GM19455 (cell line): ENCODE results near the gene PPP1R12C.
A peak's percentile ranks its signal among the peaks of the same experiment; 100 is the strongest.
"Not testable (repeated sequence)": the region's sequence is repeated elsewhere in the genome, so short reads cannot be mapped to it uniquely, and the experiment has no call there.

Source experiments
- ATAC-seq: cut with Tn5 transposase; IDR thresholded peaks from one replicate; pipeline ENCODE4 v1.9.1; 2021; ENCODE audit not compliant: unreplicated experiment

PPP1R12C gene

DNA sequence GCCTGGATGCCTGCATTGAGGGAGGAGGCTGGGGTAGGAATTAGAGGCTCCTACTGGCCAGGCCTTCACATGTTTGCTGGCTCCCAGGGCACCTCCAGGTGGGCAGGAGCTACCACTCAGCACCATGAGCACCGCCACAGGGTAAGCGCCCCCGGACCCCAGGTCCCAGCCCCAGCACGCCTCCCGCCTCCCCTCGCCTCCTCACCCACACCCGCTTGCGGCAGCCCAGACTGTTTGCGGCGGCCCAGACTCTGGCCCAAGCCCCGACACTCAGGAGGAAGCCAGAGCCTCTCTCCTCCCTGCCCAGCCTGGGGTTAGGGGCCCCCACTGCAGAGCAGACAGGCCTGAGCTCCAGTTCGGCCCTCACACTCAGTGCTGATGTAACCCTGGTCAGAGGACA lies 41.1 kb downstream of the PPP1R12C start:
- no peak for ATAC-seq

DNA sequence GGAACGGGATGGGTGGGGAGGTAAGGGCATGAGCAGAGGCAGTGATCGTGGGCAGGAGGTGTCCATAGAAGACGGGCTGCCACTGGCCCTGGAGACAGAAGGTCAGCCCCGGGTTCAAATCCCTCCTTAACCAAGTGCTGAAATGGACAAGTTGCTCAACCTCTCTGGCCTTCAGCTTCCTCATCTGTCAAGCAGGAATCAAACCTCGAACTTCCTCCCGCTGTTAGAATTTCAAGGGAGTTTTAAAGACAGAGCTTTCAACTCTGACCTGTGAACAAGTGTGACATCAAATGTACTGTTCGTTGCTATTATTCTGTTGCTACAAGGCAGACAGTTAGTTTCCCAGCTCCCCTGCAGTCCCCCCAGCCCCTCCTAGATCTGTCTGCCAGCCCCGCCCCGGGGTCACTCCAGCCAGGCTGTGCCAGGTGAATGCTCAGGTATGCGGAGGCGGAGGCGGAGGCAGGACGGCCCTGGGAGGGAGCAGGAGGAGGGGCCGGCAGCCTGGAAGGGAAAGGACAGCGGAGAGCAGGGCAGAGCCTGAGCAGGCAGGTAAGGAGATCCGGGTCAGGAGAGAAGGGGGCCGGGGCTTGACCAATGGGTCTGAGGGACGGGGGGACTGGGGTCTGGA lies 42.0 kb downstream of the PPP1R12C start, which contains the start of gene EPS8L1:
Gene EPS8L1, plus strand, starts transcription at position 499 of the 628 bp plus-strand sequence. CDS start 576 bp downstream, outside the sequence.
- no peak for ATAC-seq

DNA sequence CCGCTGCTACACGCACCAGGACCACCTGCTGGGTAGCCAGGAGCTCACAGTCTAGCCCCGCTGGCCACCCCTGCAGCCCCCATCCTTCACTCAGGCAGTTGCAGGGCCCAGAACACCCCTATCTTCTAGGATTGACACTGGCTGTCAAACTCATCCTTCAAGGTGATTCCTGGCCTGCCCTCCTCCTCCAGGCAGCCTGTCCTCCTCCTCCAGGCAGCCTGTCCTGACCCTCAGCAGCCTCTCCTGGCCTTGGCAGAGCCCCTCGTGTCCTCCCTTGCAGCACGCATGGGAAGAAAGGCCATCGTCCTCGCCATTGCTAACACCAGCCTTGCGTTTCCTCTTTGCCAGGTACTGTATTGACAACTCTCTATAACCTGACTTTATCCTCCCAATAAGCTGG lies 45.5 kb downstream of the PPP1R12C start:
- ATAC-seq, result no peak

DNA sequence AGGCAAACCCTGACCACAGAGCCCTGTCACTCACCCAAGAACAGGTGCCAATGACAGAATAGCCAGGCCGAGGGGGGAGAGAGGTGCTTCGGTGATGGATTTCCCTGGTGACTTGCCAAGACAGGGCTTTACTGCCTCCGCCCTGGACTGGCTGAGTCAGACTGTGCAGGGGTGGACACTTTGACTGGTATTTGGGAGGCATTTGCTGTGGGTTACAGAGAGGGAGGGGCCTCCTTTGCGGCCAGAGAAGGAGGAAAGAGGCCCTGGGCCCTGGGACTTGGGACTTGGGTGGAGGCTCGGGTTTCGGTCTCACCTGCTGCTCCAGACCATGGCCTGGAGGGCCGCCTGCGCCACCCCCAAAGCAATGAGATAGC lies 46.3 kb downstream of the PPP1R12C start:
- peak; percentile 67 for ATAC-seq

DNA sequence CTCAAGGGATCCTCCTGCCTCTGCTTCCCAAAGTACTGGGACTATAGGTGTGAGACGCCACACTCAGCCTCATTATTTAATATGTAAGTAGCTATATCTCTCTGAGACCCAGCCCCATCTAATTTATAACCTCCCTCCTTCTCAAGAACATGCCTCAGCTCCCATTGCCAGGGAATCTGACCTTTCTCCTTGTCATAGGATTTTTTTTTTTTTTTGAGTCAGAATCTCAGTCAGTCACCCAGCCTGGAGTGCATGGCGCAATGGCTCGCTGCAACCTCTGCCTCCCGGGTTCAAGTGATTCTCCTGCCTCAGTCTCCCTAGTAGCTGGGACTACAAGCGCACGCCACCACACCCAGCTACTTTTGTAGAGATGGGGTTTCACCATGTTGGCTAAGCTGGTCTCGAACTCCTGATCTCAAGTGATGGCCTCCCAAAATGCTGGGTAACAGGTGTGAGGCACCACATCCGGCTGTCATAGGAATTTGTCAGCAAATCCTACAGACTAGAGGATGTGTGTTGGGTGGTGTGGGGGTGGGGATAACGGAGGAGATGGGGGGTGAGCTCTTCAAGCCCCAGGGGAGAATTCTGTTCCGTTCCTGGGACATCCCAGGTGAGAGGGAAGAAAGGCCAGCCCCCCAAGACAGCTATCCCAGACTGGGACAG lies 46.8 kb downstream of the PPP1R12C start:
- no peak for ATAC-seq

DNA sequence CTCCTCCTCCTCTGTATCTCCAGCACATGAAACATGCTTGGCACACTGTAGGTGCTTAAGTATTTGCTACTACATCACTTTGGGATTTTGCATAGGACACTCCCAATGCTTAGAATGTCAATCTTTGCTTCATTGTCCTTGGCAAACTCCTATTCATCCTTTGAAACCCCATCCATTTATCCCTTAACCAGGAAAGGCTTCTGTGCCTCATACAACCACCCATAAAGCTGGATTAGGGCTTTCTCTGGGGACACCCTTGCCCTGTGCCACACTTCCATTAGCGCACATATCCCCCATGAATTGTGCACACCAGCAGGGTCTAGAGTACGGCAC lies 47.6 kb downstream of the PPP1R12C start:
- no peak for ATAC-seq

DNA sequence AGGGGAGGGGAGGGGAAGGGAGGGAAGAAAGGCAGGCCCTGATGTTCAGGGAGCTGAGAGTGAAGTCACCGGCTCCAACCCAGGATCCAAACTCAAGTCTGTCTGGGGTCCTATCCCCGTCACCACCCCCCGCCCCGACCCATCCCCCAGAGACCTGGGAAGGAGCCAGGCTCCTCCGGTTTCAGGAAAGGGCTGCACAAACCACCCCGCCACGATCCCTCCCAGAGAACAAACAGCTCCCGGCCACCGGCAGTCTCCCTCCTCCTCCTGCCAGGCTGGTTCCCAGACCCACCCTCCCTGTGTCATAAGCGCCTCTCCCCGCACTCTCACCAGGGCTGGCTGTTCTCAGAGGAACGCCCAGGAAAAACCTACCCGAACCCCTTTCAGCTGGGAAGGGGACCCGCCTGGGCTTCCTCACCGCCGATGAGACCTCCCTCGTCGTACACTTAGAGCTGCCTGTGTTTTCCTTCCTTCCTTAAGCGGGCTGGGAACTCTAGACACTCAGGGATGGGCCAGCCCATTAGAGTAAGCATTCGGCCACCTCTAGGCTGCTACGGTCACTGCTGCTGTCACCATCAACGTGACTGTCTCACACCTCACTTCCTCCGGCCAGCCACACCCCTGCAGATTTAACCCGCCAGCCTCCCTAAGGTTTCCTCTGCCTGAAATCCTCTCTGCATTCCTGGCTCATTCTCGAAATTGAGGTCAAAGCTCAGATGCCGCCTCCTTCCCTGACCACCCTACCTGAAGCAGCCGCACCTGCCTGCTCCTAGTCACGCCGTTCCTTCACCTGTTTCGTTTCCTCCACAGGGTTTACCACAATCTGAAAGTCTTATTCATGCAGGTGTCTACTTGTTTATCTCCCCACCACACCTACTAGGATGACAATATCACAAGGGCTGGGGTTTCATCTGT lies 48.2 kb downstream of the PPP1R12C start:
- ATAC-seq, result no peak

DNA sequence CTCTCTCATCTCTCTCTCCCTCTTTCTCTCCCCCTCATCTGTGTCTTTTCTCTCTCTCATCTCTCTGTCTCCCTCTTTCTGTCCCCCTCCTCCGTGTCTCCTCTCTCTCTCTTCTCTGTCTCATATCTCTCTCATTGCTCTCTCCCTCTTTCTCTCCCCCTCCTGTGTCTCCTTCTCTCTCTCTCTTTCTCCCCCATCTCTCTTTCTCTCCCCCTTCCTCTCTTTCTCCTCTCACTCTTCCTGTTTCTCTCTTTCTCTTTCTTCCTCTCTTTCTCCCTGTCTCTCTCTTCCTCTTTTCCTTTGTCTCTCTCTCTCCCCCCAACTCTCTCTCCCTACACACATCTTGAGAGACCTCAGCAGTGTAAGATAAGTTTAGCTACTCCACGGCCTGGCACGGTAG lies 49.6 kb downstream of the PPP1R12C start:
- ATAC-seq, result no peak

DNA sequence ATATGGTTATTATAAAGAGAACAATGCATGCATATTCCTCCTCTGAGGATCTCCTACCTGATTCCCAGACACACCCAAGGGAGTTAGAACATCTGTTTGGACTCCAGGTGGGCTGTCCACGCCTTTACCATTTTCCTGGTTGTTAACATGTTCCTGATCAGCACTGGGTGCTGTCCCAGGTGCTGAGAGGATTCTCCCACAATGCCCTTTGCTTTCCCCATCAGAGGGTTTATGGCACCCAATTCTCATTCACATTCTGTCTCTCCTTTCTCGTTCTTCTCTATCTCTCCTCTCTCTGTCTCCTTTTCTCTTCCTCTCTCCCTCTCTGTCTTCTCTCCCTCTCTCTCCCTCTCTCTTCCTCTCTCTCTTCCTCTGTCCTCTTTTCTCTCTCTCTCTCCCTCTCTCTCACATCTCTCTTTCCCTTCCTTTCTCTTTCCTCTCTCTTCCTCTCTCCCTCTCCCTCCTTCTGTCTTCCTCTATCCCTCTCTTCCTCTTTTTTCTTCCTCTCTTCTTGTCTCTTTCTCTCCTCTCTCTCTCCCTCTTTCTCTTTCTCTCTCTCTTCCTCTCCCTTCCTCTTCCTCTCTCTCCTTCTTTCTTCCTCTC lies 51.2 kb downstream of the PPP1R12C start:
- ATAC-seq, result no peak

DNA sequence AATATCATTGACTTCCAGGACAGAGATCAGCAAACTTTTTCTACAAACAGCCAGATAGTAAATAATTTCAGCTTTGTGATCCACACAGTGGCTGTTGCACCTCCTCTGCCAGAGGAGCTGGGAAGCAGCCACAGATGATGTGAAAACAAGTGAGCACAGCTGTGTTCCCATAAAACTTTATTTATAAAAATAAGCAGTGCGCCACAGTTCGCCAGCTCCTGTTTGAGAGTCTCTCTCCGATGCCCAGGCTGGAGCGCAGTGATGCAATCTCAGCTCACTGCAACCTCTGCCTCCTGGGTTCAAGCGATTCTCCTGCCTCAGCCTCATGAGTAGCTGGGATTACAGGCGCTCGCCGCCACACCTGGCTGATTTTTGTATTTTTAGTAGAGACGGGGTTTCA lies 51.9 kb downstream of the PPP1R12C start:
- ATAC-seq, result not testable (repeated sequence)

DNA sequence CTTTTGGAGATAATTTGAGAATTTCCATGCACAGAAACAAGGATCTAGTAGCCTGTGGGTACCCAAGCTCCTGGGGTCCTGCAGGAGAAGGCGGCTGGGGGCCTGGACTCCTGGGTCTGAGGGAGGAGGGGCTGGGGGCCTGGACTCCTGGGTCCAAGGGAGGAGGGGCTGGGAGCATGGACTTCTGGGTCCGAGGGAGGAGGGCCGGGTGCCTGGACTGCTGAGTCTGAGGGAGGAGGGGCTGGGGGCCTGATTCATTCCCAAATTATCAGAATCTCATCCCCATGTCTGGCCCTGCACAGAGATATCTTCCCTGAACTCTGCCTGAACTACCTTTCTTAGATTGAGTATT lies 54.0 kb downstream of the PPP1R12C start:
- ATAC-seq, result no peak

DNA sequence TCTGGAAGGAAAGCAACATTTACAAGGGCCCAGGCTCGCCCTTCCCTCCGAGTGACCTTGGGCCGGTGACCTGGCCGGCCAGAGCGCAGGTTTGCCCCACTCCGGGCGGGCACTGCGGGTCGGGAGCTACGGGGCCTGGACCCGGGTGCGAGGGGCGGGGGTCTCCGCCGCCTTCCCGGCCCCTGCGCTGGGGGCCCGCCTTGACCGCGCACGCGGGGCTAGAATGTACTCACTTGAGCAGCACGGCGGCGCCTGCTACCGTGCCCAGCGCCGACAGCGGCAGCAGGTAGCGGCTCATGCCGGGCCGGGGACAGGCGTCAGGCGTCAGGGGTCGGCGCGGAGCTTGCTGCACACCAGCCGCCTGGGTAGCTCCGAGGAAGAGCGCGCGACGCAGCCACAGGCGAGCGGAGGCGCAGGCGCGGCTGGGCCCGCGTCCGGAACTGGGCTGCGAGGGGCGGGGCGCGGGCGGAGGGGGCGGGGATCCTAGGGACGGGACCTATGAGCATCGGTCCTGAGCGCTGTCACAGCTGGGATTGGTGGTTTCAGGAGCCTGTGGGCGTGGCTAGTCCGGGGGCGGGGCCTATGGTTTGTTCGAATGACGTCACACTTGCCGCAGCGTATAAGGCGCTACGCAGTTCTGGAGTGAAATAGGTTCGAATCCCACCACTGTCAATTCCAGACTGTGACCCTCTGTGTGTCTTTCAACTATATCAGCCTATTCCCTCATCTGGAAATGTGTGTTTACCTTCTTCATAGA lies 54.5 kb downstream of the PPP1R12C start, which contains the start of gene RDH13:
Gene RDH13, minus strand, starts transcription at position 414 of the 757 bp plus-strand sequence. Its CDS starts 116 bp downstream, at position 298.
- ATAC-seq, result peak; percentile 80

DNA sequence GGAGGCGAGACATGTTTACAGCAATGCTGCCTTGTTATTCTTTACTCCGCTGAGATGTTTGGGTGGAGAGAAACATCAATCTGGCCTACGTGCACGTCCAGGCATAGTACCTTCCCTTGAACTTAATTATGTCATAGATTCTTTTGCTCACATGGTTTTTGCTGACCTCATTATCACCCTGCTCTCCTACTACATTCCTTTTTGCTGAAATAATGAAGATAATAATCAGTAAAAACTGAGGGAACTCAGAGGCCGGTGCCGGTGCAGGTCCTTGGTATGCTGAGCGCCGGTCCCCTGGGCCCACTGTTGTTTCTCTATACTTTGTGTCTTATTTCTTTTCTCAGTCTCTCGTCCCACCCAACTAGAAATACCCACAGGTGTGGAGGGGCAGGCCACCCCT lies 57.1 kb downstream of the PPP1R12C start:
- not testable (repeated sequence) for ATAC-seq

DNA sequence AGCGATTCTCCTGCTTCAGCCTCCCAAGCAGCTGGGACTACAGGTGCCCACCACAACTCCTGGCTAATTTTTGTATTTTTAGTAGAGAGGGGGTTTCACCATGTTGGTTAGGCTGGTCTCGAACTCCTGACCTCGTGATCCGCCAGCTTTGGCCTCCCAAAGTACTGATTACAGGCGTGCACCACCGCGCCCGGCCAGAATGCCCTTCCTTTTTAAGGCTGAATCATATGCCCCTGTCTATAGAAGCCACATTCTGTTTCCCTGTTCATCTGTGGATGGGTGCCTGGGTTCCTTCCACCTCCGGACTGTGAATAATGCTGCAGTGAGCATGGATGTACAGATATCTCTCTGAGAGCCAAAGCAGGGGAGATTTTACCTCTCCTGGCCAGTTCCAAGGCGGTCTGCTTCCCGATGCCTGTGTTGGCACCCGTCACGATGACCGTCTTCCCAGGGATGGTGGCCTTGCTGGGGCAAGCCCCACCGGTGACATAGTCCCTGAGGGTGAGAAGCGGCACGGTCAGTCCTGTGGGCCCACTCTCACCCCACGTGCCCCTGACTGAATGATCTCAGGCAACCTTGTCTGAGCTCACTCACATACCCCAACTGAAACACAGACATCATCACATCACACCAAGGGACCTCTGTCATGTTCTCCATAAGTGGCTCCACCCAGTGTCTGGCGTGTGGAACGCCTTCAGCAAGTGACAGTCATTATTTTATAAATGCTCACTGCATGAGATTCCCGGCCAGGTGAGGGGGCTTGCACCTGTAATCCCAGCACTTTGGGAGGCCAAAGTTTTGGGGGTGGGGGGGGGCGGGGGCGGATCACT lies 58.4 kb downstream of the PPP1R12C start:
- ATAC-seq, result no peak

DNA sequence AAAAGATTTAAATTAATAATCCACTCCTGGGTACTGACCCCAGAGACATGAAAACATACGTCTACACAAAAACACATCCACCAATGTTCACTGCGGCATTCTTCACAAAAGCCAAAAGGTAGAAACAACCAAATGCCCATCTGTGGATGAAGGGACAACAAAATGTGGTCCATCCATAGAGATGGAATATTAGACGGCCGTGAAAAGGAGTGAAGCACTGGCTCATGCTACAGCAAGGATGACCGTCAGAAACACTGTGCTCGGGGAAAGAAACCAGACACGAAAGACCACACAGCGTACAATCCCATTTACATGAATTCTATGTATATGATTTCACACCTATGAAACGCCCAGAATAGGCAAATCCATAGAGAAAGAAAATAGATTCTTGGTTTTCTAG lies 60.6 kb downstream of the PPP1R12C start:
- ATAC-seq, result no peak

DNA sequence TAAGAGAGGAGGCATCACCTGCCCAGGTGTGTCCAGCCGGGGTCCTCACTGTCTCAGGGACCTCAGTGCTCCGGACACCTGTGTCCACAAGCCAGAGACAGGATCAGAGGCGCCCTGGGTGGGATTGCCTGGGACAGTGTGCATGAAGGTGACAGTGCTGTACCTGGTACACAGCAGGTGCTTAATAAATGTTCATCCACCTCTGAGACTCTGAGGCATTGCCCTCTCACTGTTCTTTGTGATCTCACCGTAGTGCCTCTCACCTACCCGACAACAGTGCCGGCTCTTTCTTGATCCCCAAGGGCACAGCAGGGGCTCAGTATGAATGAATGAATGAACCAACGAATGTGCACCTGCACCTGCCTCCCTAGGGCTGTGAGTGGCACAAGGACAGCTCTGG lies 63.7 kb downstream of the PPP1R12C start:
- ATAC-seq, result no peak

DNA sequence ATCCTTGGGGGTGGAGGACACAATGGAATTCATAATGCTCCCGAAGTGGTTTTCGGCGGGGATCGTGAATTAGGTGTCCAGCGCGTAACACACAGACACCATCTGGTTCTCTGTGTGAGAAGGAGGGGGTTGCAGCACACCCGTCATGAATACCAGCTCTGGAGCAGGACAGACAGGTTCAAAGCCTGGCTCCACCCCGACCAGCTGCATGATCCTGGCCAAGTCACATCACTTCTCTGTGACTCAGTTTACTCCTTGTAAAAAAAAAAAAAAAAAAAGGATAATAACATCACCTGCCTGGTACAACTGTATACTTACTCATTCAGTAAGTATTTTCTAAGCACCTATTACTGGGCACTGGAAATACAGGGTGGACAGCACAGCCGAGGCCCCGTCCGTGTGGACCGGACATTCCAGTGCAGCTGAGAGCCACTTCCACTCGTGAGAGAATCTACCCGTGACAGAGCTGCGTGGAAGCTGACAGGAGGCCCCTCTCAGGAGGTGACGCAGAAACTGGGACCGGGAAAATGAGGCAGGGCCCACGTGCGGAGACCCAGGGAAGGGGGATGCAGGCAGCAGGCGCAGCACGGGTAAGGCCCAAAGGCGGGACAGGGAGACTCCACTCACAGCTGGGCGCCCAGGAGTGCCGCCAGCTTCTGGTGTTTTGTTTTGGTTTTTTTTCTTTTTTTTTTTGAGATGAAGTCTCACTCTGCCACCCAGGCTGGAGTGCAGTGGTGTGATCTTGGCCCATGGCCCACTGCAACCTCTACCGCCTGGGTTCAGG lies 66.5 kb downstream of the PPP1R12C start:
- ATAC-seq, result no peak

DNA sequence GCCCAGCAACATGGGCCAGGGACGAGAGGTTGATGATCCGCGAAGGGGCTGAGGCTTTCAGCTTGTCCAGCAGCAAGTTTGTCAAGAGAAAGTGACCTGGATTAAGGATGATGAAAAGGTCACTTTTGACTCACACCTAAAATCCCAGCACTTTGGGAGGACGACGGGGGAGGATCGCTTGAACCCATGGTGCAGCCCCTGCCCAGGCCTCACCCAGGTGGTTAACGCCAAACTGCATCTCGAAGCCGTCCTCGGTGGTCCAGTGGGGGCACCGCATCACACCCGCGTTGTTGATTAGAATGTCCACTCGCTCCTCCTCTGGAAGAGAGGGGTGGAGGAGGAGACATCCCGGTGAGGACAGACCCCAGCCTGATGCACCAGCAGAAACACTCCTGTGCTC lies 69.0 kb downstream of the PPP1R12C start:
- ATAC-seq, result no peak

DNA sequence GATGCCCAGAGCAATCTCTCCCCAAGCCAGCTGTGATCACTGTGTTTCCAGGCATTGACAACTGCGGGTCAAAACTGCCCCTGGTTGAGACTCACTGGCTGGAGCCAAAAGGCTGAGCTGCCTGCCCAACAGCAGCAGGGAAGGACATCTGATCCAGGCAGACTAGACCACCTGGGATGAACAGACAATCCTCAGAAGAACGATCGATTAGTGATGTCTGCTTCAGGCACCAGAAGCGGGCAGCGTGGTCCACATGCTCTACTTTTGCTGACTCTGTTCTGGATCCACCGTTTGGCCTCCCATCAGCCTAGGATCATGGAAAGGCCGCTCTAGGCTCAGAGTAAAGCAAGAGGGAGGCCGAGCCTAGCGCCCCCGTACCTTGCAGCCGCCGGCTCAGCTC lies 69.5 kb downstream of the PPP1R12C start:
- ATAC-seq, result no peak
